ENCODE results near the gene SPTLC1.

SPTLC1 gene

GRCh38 chr9:92077888-92078287 is 37.3 kb downstream of the SPTLC1 start:
- DNase-seq = no peak

GRCh38 chr9:92071634-92072033 is 43.6 kb downstream of the SPTLC1 start:
- DNase-seq = no peak

- no peak for DNase-seq
Observed at GRCh38 chr9:92066168-92066567, 49.0 kb downstream of the SPTLC1 start.

GRCh38 chr9:92064711-92065110 is 50.5 kb downstream of the SPTLC1 start:
- DNase-seq = no peak

GRCh38 chr9:92061184-92061583 is 54.0 kb downstream of the SPTLC1 start:
- no peak for DNase-seq

GRCh38 chr9:92059661-92060060 is 55.6 kb downstream of the SPTLC1 start:
- DNase-seq = no peak

- no peak for DNase-seq
Observed at GRCh38 chr9:92058723-92059444, 56.3 kb downstream of the SPTLC1 start.

GRCh38 chr9:92058026-92058425 is 57.2 kb downstream of the SPTLC1 start:
- DNase-seq = no peak

GRCh38 chr9:92057226-92057625 is 58.0 kb downstream of the SPTLC1 start:
- DNase-seq = no peak

GRCh38 chr9:92055624-92056023 is 59.6 kb downstream of the SPTLC1 start:
- no peak for DNase-seq

- no peak for DNase-seq
Observed at GRCh38 chr9:92048924-92049625, 66.1 kb downstream of the SPTLC1 start.

- DNase-seq = no peak
Observed at GRCh38 chr9:92047500-92047899, 67.7 kb downstream of the SPTLC1 start.

GRCh38 chr9:92046676-92047075 is 68.5 kb downstream of the SPTLC1 start:
- DNase-seq = no peak

GRCh38 chr9:92044936-92045335 is 70.3 kb downstream of the SPTLC1 start:
- no peak for DNase-seq

- no peak for DNase-seq
Observed at GRCh38 chr9:92043002-92043401, 72.2 kb downstream of the SPTLC1 start.

- DNase-seq = no peak
Observed at GRCh38 chr9:92042260-92042659, 73.0 kb downstream of the SPTLC1 start.

GRCh38 chr9:92036756-92037155 is 78.5 kb downstream of the SPTLC1 start:
- DNase-seq = no peak

- DNase-seq = no peak
Observed at GRCh38 chr9:92036411-92036746, 78.8 kb downstream of the SPTLC1 start.

- DNase-seq = no peak
Observed at GRCh38 chr9:92035687-92036410, 79.4 kb downstream of the SPTLC1 start.

- no peak for DNase-seq
Observed at GRCh38 chr9:92035146-92035545, 80.1 kb downstream of the SPTLC1 start.

GRCh38 chr9:92033991-92034390 is 81.2 kb downstream of the SPTLC1 start:
- DNase-seq = no peak

- no peak for DNase-seq
Observed at GRCh38 chr9:92033307-92033706, 81.9 kb downstream of the SPTLC1 start.

- no peak for DNase-seq
Observed at GRCh38 chr9:92032891-92033290, 82.3 kb downstream of the SPTLC1 start.

GRCh38 chr9:92030367-92030766 is 84.8 kb downstream of the SPTLC1 start:
- no peak for DNase-seq

All from suppressor macrophage treated with lipopolysaccharide for 1 hour (primary cell).